HG02870 (cell line): Measurements from ENCODE around the gene TMEM232.
A peak's percentile ranks its signal among the peaks of the same experiment; 100 is the strongest.
"Not testable (repeated sequence)": the region's sequence is repeated elsewhere in the genome, so short reads cannot be mapped to it uniquely, and the experiment has no call there.

ENCODE experiments used
- ATAC-seq: cut with Tn5 transposase; IDR thresholded peaks from one replicate; pipeline ENCODE4 v1.9.1; 2021; ENCODE audit warnings: mild to moderate bottlenecking, moderate library complexity; ENCODE audit not compliant: unreplicated experiment

Gene TMEM232

DNA sequence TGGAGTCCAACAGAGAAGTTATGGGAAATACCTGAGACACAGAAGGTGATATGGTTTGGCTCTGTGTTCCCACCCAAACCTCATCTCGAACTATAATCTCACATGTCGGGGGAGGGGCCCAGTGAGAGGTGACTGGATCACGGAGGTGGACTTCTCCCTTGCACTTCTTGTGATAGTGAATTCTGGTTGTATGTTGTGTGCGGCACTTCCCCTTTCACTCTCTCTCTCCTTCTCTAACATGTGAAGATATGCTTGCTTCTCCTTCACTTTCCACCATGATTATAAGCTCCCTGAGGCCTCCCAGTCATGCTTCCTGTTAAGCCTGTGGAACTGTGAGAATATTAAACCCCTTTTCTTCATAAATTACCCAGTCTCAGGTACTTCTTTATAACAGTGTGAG lies 96.1 kb downstream of the TMEM232 start:
- ATAC-seq, result no peak

DNA sequence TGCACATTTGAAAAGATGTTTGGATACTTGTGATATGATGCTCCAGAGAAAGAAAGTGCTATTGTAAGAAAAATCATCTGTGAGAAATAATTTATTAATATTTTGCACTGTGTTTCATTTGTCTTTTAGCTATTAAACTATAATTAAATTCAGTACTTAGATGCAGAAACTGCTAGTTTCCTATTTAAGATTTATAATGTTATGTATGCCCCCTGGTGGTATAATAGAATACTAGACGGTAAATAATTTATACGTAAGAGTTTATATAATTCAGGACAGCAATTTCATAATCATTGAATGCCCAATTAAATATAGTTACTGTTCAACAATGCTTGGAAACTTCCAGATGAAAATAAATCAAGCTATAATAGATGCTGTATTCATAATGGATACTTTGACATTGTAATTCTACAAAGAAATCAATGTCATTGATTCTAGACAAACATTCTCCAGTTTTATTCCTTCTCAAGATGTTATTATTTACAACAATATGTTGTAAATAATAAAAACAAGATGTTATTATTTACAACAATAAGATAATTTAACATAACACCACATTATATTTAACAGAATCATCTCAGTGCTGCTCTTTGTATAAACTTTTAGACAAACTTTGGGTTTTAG lies 101.0 kb downstream of the TMEM232 start:
- no peak for ATAC-seq

DNA sequence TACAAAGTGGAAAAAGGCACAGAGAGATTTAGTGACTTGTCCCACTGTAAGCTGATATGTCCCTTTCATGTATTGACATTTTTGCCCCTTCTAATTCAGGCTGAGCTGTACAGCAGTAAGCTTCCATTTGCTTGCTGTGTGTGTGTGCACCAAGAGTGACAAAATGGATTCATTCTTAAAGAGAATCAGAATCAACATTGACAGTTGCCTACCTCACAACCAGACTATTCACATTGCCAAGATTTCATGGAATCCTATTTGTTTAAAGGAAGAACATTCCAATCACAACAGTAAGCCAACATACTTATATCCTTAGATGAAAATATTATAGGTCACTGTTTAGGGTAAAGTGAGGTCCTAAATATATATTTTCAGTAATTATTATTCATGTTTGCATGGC lies 102.6 kb downstream of the TMEM232 start:
- ATAC-seq, result no peak

DNA sequence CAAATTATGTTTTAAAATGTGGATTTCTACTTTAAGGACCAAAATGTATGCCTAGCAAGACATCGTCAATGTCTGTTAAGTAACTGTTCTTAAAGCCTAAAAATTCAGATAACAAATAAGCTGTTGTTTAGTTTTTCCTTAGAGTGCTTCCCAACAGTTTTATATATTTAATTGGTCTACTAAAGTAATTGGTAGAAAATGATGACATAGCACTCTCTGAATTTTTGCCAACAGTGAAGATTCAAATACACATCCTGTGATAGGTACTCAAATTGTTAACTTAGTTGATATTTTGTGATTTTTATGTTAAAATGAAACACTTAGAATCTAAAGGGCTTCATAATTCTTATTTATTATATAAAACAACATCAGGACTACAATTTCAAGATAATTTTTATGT lies 107.5 kb downstream of the TMEM232 start:
- no peak for ATAC-seq

DNA sequence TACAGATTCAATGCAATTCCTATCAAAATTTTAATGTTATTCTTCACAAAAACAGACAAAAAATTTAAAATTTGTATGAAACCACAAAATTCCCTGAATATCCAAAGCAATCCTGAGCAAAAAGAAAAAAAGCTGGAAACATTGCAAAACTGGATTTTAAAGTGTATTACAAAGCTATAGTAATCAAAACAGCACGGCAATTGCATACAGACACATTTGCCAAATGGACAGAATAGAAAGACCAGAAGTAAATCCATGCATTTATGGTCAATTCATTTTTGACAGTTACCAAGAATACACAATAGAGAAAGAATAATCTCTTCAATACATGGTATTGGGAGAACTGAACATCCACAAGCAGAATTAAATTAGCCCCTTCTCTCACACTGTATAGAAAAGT lies 110.5 kb downstream of the TMEM232 start:
- no peak for ATAC-seq

DNA sequence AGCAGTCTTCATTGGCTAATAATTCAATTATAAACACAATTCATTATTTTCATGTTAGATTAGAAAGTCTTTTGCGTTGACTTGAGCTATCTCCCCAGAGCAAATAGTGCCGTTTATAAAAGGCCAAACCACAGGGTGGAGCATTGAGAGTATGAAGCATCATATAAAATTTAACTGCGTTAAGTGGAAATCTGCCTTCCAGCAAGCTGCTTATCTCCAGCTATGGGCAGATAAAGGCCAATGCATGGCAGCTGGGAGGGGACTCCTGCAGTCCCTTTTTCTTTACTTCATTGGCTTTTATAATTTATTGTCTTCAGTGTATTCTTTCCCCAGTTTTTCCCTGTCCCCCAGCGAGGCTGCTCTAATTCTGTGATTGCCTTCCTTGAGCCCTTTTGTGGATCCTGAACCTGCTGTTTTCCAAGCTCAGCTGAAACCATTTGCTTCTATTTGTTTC lies 113.7 kb downstream of the TMEM232 start:
- ATAC-seq, result no peak

DNA sequence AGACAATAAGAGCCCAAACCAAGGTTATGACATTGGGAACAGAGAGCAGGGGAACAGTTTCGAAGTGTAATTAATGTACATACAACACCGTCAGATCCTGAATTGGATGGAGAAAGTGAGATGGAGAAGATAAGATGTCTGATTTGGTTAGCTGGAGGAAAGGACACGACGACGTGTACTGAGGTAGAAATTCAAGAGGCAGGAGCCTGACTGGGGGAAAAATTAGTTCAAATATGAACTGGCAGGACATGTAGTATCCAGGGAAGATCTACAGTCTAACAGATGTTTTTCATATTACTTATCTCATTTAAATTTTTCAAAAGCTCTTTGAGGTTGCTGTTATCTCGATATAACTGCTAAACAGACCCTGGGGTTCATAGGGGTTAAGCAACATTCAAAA lies 114.7 kb downstream of the TMEM232 start:
- ATAC-seq, result no peak

DNA sequence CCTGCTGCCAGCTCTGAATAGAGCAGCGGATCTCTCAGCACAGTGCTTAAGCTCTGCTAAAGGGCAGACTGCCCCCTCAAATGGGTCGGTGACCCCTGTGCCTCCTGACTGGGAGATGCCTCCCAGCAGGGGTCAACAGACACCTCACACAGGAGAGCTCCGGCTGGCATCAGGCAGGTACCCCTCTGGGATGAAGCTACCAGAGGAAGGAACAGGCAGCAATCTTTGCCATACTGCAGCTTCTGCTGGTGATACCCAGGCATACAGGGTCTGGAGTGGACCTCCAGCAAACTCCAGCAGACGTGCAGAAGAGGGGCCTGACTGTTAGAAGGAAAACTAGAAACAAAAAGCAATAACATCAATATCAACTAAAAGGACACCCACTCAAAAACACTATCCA lies 131.6 kb downstream of the TMEM232 start:
- ATAC-seq, result no peak

DNA sequence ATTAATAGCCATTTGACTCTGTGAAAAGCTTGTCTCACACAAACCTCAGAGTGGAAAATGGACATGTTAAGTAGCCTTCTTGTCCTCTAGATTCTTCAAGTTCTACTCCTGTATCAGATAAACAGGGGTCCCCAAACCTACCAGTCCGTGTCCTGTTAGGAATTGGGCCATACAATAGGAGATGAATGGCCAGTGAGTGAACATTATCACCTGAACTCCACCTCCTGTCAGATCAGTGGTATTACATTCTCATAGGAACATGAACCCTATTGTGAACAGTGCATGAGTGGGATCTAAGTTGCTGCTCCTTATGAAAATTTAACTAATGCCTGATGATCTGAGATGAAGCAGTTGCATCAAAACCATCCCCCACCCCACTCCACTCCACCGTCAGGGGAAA lies 136.3 kb downstream of the TMEM232 start:
- ATAC-seq, result peak; percentile 69

DNA sequence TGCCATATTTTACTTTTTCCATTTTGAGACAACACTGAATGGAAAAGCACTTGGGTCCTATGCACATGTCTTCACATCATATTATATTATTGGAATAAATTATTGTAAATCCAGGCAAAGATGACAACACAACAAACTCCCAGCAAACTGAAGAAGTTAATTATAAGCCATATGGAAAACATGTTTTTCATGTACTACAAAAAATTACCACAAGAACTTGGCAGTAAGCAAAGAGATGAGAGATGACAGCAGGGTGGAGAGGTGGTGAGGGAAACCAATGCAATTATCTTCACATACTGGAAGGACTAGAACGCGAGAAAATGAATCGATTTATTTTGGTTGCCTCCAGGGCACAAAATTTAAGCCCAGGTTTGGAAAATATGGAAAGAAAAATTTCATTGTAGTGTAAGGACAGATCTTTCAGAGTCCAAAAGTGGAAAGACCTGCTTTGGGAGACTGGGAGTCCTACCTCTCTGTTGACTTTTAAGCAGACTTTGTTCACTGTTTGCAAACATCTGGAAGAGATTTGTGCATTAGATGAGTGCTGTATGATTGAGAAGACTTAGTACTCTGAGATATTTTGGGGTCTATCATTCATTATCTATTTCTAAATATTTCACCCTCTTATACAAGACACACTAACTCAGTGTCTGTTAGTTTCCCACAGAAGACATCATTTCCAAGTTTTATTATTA lies 138.0 kb downstream of the TMEM232 start:
- ATAC-seq, result no peak

DNA sequence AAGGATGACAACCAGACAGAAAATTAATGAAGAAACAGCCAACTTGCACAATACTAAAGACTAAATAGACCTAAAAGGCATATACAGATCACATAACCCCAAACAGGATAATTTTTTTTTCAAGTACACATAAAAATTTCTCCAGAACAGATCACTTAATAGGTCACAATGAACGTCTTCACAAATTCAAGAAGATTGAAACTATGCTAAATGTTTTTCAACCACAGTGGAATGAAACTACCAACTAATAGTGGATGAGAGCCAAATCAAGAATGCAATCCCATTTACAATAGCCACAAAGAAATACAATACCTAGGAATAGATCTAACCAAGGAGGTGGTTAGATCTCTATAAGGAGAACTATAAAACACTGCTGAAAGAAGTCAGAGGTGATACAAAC lies 145.8 kb downstream of the TMEM232 start:
- ATAC-seq, result no peak

DNA sequence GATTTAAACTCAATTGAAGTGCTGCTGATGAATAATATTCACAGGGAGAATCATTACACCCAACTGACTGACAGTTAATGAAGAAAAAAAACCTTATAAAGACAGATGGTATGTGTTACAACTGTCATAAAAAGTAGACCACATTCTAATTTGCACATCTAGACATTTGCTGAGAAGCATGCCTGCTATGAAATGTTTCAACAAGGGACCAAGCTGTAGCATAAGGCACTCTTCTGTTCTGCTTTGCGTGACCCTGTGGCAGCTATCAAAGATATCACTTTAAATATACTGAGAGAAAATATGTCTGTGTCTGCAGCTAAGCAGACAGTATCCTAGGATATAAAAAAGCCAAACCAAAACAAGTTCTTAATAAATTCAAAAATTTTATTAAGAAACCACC lies 153.7 kb downstream of the TMEM232 start:
- no peak for ATAC-seq

DNA sequence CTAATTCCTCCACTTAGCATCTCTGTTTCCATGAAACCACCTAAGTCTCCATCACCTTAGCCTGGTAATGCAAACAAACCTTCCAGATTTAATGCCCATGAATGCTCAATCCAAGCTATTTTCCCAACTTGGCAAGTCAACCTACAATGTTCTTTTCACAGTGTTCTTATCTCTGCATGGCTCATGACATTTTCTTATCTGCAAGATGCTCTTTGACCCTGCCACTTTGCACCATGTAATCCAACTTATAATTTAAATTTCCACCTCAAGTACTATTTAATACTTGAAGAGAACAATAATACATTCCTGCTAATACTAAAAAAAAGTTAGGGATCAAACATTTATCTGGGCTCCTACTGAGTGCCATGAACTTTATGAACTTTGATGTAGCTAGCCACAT lies 164.3 kb downstream of the TMEM232 start:
- ATAC-seq, result no peak

DNA sequence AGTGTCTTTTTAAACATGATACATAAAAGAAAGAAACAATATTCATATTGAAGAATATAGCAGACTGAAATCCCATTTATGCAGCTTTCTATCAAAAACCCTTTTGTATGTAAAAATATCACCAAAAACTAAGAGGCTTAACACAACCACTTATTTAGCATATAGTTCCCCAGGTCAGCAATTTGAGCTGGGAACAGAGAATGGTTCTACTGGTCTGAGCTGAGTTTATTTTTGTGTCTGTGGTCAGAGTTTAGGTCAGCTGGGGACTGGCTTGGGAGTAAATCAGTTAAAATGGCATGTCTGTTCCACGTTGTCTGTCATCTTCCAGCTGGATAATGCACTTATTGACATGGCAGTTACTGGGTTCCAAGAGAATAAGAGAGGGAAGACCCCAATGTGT lies 165.0 kb downstream of the TMEM232 start:
- ATAC-seq, result no peak

DNA sequence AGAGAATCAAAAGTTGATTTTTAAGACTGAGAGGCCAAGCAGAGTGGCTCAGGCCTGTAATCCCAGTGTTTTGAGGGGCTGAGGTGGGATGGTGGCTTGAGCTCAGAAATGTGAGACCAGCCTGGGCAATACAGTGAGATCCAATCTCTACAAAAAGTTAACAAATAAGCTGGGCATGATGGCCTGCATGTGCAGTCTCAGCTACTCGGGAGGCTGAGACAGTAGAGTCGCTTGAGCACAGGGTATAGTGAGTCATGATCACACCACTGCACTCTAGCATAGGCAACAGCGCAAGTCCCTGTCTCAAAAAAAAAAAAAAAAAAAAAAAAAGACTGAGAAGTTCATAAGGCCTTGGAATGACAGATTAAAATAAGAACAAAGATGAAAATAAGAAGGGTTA lies 177.2 kb downstream of the TMEM232 start:
- ATAC-seq, result no peak

DNA sequence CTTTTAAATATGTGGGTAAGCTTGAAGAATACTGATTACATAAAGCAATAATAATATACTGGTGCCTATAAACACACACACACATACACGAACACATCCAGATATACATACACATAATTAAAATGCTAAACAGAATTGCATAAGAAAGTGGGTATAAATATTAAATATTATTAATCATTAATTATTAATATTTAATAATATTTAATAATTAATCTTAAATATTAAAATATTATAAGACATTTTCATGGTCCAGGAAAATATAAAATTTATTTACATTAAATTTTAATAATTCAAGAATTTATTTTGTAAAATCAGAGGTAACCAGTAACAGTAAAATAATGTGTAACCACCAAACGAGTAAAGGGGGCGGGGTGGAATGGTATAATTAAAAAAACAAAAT lies 178.3 kb downstream of the TMEM232 start:
- ATAC-seq, result no peak

DNA sequence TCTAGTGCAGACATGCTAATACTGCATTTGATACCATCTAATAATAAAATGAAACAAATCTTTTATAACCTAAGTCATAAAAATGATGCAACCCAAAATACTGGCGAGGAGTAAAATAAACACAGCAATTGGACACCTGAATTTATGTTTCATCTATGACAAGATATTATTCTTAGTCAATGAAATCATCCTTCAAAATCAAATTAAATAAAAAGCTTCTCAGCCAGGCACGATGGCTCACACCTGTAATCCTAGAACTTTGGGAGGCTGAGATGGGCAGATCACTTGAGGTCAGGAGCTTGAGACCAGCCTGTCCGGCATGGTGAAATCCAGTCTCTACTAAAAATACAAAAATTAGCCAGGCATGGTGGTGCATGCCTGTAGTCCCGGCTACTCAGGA lies 179.0 kb downstream of the TMEM232 start:
- ATAC-seq, result no peak

DNA sequence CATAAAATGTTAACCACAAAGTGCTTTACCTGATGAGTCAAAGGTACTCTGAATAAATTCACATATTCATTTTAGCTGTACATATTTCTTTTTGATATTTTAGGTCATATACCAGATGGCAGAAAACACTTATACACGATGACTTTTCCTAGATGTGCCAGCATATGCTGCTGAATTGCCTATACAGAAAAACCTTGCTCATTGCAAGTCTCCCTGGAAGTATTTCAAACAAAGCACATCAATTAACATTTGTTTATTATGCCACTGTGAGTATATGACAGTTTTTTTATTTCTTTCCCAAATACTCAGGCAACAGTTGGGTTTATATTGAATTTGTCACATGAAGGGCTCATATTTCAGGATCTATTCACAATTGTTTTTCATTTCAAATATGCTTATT lies 180.8 kb downstream of the TMEM232 start:
- no peak for ATAC-seq

DNA sequence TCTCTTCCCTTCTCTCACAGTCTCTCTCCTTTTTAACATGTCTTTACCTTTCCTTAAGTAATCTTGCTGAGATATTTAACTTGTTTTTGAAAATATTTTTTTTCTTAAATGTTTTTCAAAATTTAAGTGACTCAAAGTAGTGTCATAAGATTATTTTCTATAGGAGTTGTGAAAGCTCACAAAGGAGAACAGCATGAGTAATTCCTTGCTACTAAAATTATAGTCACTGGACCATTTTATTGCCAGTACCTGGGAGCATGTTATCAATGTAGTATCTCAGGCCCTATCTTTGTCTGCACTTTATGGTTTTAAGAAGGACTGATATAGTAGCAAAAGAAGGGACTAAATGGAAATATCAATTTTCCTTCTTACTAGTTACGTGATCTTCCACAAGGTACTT lies 181.9 kb downstream of the TMEM232 start:
- ATAC-seq, result no peak

DNA sequence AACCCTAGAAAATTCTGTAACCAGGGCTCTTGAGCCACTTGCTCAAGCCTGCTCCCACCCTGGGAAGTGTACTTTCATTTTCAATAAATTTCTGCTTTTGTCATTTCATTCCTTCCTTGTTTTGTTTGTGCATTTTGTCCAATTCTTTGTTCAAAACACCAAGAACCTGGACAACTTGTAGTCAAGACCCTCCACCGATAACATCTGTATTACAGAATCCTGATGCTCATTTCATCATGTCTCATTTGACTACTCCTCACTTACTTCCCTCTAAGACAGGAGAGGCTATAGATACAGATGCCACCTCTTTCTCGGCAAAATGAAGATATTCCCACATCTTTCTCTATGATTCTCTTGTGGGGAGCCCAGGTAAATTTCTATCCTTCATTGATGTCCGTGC lies 183.5 kb downstream of the TMEM232 start:
- no peak for ATAC-seq

DNA sequence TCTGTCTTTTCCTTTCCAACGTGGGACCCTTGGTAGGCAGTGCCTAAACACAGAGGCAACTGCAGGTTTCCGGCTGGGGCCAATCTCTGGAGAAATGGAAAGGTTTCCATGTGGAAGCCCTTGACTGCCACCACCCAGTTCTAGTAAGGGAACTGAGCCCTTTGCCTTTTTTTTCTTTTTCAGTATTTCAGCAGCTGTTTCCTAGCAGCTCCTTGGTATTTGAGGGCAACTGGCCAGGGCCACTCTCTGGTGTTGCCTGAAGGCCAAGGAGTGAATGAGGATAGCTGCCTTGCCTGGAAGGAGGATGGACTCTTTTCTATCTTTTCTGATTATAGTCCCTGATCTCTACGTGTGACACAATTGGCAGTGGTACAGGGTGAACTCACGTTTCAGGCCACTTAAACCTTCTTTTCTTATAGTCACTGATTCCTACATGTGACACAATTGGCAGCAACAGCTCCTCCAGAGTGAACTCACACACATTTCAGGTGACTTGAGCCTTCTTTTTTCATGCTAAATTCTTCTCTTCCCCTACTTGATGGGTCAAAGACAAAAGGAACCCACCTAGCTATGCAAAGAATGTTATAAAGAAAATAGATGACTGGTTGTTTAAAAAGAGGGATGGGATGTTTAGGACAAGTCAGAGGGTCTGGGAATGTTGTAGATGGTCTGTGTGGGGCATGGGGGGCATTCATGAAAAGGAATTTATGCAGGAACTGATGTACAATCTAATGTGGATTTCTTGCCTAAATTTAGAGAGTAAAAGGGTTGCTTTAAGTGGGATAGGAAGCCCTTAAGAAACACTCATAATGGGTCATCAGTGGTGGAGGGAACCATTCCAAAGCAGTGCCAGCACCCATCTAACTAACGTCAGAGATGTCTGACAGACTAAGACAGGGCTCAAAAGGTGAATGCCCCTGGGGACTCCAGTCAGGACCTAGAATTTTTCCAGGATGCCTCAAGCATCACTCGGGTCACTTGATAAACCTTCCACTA lies 190.1 kb downstream of the TMEM232 start:
- ATAC-seq, result no peak

DNA sequence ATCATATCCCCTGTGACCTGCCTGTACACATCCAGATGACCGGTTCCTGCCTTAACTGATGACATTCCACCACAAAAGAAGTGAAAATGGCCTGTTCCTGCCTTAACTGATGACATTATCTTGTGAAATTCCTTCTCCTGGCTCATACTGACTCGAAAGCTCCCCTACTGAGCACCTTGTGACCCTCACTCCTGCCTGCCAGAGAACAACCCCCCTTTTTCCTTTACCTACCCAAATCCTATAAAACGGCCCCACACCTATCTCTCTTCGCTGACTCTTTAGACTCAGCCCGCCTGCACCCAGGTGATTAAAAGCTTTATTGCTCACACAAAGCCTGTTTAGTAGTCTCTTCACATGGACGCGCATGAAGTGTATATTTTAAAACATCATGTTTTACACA lies 191.3 kb downstream of the TMEM232 start:
- not testable (repeated sequence) for ATAC-seq
